ENCODE data around the gene PHACTR1.

The PHACTR1 gene

DNA sequence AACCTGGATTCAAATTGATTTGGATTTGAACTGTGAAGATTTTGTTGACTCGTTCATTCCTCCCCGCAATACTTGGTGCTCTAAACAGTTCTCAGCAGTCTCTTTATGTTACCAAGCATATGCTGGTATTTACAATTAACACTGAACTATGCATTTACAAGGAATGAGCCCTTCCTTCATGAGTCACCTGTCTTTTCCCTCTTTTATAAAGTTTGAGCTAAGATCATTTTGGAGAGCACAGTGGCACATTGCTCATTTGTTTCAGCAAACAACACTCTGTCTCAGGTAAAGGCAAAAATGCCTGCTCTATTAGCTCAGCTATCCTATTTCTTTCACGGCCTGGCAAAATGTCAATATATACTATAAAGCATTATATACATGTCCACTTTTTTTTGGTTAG is 285.4 kb downstream of the PHACTR1 start:
- no peak for DNase-seq

DNA sequence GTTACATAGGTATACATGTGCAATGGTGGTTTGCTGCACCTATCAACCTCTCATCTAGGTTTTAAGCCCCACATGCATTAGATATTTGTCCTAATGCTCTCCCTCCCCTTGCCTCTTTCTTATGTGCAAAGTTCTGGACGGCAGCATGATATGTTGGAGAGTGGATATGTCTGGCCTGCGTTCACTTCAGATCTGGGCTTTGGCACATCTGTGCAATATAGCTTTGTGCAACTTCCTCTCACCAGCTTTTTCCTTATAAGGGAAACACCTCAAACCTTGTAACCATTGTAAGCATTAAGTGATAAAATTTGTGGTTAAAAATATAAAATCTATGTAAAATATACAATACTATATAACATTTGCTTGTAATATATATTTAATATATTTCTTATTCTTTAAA is 288.0 kb downstream of the PHACTR1 start:
- DNase-seq = no peak

DNA sequence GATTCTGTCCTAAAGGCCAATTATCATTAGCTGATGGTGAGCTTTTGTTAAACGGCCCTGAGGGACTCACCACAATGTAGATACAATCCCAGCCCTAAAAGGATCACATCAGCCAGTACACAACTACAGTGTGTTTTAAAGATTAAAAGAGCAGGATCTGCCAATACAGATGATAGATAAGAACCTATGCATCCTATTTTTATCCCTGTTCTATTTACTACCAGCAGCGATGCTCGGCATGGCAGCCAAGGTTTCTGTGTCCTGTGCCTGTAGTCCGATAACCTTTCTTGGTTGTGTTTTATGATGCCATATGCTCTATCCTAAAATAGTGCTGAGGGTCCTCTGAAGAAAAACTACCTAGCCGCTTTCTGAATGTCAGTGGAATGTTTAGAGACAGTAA is 289.4 kb downstream of the PHACTR1 start:
- no peak for DNase-seq

DNA sequence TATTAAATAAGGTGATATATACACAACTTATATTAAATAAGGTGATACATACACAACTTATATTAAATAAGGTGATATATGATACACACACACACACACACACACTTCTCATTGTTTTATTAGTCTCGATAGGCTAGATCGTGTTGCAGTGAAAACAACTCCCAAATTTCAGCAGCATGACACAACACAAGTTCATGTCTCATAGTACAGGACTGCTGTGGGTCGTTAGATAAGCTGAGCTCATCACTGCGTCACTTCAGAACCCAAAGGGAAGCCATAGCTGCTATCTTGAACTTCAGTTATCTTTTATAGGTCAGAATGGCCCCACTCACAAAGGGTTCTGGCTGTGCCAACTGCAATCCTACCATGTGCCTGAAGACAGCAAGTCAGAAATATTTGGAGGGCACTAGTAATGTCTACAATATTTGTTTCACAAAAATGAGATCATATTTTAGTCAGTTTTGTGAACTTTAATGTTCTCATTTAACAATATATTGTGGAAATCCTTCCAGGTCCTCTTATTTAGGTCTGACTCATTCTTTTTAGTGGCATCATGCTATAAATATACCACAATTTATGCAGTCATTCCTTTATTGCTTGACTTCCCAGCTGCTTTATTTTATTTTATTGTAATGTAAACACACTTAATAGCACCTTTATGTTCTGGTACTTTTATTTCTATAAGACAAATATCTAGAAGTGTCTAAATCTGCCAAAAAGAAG is 290.2 kb downstream of the PHACTR1 start:
- no peak for DNase-seq

DNA sequence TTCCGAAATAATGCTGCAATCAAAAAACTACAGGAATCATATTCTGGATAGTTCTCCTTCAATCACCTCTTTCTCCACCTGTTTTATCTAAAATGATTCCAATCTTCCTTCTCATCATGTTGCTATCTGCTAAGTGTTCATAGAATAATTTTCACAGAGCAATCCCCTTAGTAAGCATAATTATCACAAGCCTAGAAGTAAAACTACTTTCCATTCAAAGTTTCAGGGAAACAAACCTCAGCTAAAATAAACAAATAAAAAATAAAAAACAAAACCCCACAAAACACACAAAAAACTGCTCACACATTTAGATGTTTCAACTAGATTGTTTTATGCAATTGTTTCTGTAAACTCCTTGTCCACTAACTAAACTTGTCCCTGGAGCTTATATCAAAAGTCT is 291.2 kb downstream of the PHACTR1 start:
- DNase-seq = no peak

DNA sequence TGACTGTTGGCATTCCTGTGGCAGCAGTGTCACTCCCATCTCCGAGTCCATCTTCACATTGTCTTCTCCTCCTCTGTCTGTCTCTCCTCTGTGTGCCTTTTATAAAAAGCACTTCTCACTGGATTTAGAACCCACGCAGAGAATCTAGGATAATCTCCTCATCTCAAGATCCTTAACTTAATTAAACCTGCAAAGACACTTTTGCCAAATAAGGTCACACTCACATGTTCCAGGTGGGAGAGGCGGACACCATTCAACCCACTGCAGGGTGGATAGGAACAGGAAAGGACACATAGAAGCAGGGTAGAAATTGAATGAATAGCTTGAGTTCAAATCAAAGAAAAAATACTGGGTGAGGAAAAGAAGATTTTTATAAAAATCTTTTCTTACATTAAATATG is 292.5 kb downstream of the PHACTR1 start:
- no peak for DNase-seq

DNA sequence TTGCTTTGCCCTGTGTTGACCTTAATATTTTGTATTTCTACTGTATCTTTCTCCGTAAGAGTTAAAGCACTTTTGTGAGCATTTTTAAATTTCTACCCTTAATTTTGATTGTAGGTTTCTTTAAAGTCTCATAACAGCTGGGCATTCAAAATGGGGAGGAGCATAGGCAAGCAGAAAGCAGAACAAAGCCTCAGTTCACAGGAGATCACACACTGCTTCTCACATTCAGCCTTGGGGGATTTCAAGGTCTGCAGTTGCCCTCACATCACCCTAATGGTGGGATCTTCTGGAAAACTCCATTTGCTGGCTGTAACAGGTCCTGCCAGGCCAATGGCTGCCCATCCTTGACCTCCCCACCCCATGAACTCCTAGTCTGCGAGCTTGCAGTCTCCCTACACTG is 292.9 kb downstream of the PHACTR1 start:
- DNase-seq = no peak

DNA sequence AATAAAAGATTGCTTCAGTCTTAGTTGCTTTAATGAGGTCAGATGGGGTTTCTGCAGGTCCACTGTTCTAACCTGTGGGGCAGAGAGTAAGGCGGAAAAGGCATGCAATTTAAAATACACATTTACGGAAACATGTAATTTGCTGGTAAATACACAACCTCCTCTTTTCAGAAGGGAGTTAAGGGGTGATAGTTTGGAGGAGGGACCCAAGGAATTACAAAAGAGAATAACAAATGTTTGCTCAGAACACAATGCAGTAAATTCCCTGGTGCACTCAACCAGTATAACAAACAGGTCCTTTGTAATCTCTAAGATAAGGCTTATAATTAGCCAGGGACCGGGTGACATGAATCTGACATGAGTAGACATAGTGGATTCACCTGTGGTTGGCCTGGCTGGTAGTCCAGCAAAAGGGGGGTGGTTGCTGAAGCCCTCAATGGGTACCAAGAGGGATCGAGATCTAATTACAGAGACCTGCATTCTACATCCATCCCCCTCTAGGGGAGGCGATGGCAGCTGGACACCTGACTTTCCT is 295.1 kb downstream of the PHACTR1 start:
- peak; percentile 18 for DNase-seq

DNA sequence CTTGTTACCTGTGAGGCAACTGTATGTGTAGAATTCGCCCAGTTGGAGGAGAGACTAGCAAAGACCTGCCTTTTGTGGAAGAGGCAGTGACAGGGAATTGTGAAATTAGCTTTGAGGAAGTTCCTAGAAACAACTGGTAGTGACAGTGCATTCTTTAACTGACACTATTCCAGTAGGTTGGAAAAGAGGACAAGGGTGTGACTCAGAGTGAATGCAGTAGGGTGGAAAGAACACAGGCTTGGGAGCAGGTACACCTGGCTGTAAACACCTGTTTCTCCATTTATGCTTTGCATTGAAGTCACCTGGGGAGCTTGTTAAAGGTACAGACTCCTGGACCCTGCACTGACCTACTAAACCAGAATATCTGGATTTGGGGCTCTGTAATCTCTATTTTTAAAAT is 295.7 kb downstream of the PHACTR1 start:
- peak; percentile 37 for DNase-seq

DNA sequence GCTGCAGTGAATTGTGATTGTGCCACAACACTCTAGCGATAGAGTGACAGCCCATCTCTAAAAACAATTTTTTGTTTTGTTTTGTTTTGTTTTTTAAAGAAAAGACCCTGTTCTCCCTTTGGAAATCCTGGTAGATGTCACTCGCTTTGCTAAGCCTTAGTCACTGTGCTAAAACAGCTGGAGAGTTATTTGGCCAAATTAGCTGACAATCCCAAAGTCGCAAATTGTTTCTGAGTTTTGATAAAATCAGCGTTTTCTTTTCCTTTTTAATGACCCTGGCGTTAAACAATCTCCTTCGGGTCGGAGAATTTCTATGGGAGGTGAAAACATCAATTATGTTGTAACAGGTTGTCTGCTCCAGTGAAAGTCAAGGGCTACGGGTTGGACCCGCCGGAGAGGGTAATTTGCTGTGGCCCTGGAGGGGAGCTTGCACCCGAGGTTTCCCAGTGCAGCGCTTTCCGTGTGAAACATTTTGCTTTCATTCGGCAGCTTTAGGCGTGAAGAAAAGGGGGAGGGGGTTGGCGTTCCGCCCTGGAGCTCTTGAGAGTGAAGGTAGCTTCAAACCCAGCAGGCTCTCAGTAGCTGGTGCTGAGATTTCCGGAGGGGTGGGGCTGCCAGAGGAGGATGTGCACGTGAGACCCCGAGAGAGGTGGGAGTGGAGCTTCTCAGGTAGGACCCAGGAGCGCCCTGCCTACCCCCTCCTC is 296.6 kb downstream of the PHACTR1 start:
- peak; percentile 54 for DNase-seq

DNA sequence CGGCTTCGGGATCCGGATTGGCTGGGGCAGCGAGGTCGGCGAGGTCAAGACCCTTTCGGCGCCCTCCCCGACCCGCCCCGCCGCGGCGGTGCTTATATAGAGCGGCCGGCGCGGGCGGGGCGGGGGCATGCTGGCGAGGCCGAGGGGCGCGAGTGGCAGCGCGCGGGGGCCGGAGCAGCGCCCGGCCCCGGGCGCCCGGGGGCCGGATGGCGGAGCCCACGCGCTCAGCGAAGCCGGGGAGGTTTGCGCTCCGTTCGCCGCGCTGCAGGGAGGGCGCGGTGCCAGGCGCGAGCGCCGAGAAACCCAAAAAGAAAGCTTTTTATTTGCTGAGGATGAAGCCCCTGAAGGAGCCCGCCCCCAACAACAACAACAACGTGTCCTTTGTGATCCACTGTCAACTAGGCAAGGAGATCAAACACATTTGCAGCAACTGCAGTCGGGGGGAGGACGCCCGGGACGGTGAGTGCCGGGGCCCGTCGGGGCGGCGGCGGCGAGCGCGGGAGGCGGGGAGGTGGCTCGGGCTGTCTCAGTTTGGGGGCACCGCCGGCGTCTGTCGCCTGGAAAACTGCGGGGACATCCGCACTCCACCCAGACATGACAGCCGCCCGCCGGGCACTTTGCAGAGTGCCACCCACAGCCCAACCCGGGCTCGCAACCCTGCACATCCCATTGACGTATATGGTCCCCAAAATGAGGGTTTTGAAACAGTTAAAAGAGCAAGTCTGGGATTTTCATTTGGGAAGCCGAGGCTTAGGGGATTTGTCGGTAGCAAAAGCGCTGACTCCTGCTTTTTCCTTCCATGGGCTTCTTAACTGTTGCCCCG is 297.3 kb downstream of the PHACTR1 start:
- no peak for DNase-seq

DNA sequence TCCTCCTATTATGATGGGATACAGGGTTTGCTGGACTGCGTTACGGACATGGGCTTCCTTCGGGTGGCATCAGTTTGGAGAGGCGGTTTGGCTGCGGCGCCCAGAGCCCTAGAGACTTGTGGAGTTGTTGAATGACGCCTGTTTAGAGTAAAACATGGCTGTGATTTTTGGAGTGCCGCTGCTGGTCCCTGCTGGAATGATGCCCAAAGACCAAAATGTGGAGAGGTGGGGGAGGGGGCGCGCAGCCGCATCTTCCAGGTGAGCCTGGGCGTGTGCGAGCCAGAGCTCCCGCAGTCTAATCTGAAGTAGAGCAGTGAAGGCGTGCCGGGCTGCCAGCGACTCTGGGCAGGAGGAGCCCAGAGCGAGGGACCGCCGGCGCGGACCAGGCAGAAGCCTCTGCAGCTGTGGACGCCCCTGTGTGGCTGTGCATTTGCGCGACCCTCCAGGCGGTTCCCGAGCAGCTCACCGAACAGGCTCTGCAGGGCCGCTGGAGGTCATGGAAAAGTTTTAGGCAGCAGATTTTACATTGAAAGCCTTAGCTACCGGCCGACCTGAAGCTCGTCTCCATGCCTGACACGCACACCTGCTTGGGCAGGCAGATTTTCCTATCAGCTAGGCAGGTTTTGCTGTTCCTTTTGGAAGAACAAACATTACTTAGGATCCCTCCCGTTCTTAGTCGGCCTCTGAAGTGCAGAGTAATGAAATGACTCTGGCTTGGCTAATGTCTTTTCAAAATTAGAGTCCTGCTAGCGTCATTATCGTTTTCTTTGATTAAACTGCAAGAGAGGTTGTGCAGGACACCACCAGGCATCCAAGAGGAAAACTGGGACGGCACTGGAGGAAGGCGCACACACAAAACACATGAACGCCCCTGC is 298.2 kb downstream of the PHACTR1 start:
- DNase-seq = peak; percentile 79

DNA sequence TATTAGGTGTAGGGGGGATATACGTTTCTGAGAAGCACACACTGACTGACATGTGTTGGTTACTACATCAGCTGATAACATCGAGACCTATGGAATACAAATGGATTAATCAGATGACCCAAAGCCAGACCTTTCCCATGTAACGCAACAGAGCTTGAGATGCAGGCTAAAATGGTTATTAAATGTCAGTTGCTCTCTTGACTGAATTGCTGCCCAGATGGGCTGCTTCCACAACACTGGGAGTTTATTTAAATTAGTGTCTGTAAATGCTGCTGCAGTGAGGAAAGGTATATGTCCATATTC is 298.8 kb downstream of the PHACTR1 start:
- no peak for DNase-seq

DNA sequence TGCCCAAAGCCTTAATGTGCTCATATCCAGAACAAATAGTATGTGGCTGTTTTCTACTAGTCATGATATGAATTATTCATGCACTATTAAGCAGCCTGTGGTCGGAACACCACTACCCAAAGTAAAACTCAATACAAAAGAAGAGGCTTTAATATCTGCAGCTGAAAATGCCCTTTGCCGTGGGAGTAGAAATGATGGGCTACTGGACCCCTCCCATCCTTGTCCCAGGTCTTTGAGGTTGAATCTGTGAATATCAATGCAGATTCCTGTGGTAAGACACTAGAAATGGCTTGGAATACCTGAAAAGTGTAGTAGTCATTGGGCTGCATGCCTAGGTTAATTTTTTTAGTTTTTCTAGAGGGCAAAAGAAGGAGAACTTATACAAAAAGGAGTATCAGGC is 308.0 kb downstream of the PHACTR1 start:
- no peak for DNase-seq

DNA sequence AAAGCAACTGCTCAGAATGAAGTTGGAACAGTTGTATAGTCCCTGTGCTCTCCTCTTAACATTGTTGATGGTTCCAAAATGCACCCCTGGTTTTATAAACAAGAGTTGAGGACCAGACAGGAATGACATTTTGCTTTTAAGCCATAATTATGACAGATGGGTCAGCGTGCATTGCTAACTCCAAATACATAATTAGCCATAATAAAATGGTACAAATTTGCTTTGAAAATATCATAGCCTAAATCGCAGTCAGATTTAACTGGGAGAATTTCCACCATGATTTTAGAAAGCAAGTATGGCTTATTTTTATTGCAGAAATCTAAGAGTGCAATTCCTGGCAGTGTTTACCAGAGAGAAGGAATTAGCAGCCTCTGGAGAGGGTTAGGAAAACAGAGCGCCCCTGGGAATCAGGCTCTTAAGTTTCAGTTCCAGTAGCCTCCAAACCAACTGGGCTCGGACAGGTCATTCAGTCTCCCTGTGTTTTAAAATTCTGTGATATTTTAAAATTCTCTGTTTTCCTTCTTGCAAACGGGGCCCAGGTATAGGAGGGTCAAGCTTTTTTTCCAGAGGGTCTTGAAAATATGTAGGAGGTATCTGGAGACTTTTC is 309.4 kb downstream of the PHACTR1 start:
- DNase-seq = no peak

DNA sequence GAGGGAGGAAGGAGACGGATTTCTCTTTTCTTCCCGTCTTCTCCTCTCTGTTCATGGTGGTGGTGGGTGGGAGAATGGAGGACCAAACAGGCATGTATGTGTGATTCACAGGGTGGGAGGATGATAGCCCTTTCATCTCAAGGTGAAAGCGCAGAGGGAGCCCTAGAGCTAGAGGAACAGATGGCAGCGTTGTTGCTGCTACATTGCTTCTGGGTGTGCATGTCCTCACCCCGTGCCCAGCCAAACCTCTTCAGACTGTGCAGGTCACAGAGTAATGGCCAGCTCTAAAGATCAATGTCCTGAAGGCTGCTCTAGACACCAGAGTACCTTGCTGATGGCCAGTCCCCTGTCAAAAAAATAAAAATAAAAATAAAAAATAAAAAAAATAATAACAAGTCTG is 310.0 kb downstream of the PHACTR1 start:
- DNase-seq = no peak

DNA sequence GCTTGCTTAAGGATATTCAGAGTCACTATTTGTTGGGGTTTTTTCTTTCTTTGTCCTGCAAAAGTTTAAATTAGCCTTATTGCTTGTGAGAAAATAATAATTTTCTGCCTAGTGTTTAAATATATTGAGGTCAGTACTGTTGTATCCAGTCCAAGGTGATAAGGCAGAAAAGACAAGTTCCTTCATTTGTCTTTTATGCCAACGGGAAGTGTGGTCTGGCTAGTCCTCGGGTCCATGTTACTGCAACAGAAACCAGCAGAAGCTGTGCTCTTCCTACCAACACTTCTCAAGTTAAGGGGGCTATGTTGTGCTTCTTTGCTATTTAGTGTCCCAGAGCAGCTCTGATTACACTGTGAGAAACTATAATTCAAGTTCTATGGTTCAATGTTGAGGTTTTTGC is 310.6 kb downstream of the PHACTR1 start:
- DNase-seq = no peak

DNA sequence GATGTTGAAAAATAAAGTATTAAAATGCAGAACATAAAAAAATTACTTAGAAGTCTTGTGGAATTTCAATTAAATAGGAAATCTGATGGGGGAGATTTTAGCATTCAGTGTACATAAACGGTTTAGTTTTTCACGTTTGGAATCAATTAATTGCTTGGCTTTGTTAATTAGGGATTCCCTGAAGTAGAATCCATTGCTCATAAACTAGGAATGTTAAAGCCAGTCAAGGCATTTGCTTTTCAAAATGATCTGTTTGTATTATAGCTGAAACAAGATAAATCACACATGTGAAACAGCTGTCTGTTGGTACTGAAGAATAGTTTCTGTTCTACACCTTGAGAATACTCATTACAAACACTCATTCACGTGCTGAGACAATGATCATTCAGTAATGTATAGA is 313.8 kb downstream of the PHACTR1 start:
- no peak for DNase-seq

DNA sequence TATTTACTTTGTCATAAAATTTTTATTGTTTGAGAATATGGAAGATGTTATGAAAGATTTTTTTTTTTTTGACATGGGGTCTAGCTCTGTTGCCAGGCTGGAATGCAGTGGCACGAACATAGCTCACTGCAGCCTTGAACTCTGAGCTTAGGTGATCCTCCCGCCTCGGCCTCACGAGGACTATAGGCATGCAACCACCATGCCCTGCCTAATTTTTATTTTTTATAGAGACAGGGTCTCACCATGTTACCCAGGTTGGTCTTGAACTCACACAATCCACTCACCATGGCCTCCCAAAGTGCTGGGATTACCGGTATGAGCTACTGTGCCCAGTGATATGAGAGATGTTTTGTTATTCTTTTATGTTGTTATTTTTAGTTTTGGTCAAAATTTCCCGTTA is 316.0 kb downstream of the PHACTR1 start:
- DNase-seq = no peak

DNA sequence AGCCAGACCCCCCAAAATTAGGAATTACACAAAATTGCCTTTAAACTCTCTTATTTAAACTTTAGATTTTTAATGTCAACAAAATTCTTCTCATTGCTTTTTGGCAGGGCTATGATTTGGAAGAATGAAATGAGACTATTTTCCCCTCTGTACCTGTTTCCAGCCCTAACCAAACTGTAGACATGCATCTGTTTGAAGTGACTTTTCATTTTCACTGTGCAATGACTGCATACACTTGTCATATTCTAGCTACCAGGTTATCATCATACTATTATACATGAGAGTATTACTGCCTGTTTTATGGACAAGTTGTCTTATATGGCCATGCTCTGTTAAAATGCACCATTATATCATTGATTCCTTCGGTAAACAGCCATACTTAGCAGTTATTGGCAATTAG is 316.6 kb downstream of the PHACTR1 start:
- no peak for DNase-seq

DNA sequence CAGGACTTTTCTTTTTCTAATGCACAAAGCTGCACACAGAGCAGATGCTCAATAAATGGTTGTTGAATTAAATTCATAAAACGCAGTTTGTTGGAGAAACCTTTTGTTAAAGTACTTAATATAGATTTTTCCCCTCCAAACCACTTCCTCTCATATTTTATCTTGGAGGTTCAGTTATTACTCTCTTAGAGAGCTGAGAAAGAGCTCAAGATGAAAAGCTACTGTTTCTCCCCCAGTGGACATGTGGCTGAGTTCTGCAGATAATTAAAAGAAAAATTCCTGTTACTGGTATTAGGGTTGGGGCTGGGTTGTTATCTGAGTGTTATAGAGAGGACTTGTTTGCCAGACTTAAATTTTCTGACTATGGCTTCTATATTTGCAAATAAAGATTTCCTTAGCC is 317.7 kb downstream of the PHACTR1 start:
- no peak for DNase-seq

DNA sequence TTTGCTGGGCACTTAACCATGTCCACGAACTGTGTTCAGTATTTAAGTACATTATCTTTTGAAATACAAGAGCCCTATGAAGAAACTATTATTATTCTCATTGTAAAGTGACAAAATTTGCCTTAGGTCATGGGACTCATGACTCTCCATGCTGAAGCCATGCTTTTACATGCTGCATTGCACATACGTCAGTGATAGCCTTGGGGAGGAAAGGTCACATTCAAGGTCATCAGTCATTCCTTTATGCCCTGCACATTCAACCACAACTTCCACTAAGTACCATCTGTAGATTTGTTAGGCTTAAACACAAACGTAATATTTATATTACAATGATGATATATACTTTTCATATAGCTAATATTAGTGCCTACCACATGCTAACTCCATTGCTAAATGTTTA is 319.0 kb downstream of the PHACTR1 start:
- DNase-seq = no peak
